Mononuclear cell (primary cell): ENCODE data around the gene DAPK1. TPM values are rescaled to one million over a fixed set of nuclear protein-coding genes. Genes with fewer than 3 reads are reported as not detected.

ENCODE experiments used
- H3K27me3 ChIP-seq: 2 replicates; pipeline ENCODE4 v1.6.0; 2011; ENCODE audit warnings: low read length, control low read depth; ENCODE audit not compliant: insufficient read depth
- H3K4me1 ChIP-seq: 2 replicates; pipeline ENCODE4 v1.5.1; 2011; ENCODE audit warnings: mild to moderate bottlenecking, low read length, control low read depth; ENCODE audit not compliant: insufficient read depth
- H3K4me3 ChIP-seq: 2 replicates; pipeline ENCODE4 v1.5.1; 2011; ENCODE audit warnings: mild to moderate bottlenecking, low read length, moderate library complexity
- H3K9me3 ChIP-seq: 2 replicates; pipeline ENCODE4 v1.5.1; 2011; ENCODE audit warnings: low read depth, mild to moderate bottlenecking, control low read depth, low read length
- total RNA-seq: library from RNA; depleted of rRNA; stranded (reverse); fragments of >200 nt; gene quantifications from one replicate; pipeline ENCODE4 v1.2.3, GENCODE V29; 2012

DAPK1 gene
- total RNA-seq, 1 donor: 21.8 TPM

- Histone ChIP-seq H3K9me3 (no peaks in the 10 kb centered on the region), H3K4me3 (no peak overlapping the region), H3K4me1 (peaks cover 37% of the 10 kb centered on the region), H3K27me3 (no peaks in the 10 kb centered on the region)
Measured at GRCh38 chr9:87708986-87709728, 211.5 kb downstream of the DAPK1 start.

DNA sequence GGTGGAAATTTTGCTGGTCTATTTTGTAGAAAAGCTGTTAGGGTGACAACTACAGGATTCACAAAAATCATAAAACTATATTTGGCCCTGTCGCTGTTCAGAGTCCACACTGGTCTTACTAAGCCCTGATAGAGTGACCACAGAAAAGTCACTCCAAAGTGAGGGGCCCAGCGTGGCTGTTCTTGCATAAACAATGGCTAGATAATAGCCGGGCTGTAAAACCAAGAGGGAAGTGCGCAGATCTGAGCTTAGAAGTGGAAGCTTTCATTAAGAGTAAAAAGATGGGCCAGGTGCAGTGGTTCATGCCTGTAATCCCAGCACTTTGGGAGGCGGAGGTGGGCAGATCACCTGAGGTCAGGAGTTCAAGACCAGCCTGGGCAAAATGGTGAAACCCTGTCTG is 212.8 kb downstream of the DAPK1 start:
- Histone ChIP-seq H3K4me1 (peaks cover 42% of the 10 kb centered on the region), H3K27me3 (no peaks in the 10 kb centered on the region), H3K4me3 (no peak overlapping the region), H3K9me3 (no peaks in the 10 kb centered on the region)

- no peaks in the 10 kb centered on the region for H3K27me3 ChIP-seq
- no peaks in the 10 kb centered on the region for H3K9me3 ChIP-seq
- no peak overlapping the region for H3K4me3 ChIP-seq
- H3K4me1 ChIP-seq: peaks cover 42% of the 10 kb centered on the region
Measured at GRCh38 chr9:87711857-87712800, 214.5 kb downstream of the DAPK1 start.

DNA sequence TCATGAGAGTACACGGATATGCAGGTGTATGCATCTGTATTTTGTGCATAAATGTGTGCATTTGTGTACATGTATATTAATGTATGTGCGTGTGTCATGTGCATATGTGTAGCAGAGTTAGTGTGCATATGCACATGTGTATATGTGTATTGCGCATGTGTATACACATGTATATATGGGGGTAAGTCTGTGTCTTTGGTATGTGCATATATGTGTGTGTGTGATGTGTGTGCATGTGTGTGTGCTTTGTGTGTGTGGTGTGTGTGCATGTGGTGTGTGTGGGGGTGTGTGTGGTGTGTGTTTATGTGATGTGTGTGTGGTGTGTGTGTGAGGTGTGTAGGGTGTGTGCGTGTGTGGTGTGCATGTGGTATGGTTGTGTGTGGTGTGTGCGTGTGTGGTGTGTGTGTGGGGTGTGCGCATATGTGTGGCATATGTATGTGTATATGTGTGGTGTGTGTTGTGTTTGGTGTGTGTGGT is 215.2 kb downstream of the DAPK1 start:
- Histone ChIP-seq H3K9me3 (no peaks in the 10 kb centered on the region), H3K4me1 (peaks cover 40% of the 10 kb centered on the region), H3K4me3 (no peak overlapping the region), H3K27me3 (no peaks in the 10 kb centered on the region)

GRCh38 chr9:87713278-87713987 is 215.8 kb downstream of the DAPK1 start:
- Histone ChIP-seq H3K4me3 (no peak overlapping the region), H3K4me1 (peaks cover 36% of the 10 kb centered on the region), H3K27me3 (no peaks in the 10 kb centered on the region), H3K9me3 (no peaks in the 10 kb centered on the region)

- Histone ChIP-seq H3K4me1 (peaks cover 31% of the 10 kb centered on the region), H3K27me3 (no peaks in the 10 kb centered on the region), H3K4me3 (no peak overlapping the region), H3K9me3 (no peaks in the 10 kb centered on the region)
Measured at GRCh38 chr9:87713988-87714330, 216.3 kb downstream of the DAPK1 start.

- Histone ChIP-seq H3K27me3 (no peaks in the 10 kb centered on the region), H3K9me3 (no peaks in the 10 kb centered on the region), H3K4me3 (no peak overlapping the region), H3K4me1 (peaks cover 22% of the 10 kb centered on the region)
Measured at GRCh38 chr9:87714819-87715218, 217.2 kb downstream of the DAPK1 start.

DNA sequence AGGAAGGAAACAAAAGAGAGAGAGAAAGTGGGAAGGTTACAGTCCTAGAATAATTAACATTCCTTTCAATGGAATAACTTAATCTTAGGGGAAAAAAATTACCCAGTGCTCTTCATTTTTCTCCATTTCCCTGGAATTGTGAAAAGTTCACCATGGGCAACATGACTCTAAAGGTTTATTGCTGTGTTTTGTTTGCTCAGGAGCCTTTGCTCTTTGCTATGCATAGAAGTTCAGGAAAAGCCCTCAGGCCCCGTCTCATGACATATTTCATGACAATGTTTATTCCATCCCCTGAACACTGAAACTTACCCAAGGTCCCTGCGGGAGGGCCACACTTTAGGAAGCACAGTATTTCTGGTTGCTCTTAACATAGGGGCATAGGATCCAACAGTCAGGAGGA is 218.5 kb downstream of the DAPK1 start:
- Histone ChIP-seq H3K4me1 (peaks cover 18% of the 10 kb centered on the region), H3K9me3 (no peaks in the 10 kb centered on the region)

DNA sequence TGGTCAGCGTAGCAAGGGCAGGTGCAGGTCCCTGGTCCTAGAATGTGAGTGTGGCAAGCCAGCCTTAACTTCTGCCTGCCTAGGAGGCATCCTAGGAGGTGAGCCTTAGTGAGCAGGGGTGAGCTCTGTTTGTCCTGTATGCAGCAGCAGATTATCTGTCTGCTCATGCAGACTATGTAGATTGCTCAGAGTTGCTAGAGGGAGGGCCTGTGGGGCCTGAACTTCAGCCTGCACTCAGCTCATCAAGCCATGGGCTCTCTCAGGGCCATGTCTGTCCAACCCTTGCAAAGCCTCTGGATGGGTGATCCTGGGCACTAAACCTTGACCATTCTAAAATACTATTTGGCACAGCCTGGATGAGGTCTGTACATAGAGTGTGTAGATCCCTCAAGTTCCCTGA is 219.8 kb downstream of the DAPK1 start:
- no peak overlapping the region for H3K4me3 ChIP-seq
- no peaks in the 10 kb centered on the region for H3K9me3 ChIP-seq
- no peaks in the 10 kb centered on the region for H3K27me3 ChIP-seq
- H3K4me1 ChIP-seq: peaks cover 25% of the 10 kb centered on the region

More for the DNA sequence above, 218.5 kb downstream of the DAPK1 start:
- Histone ChIP-seq H3K4me3 (no peak overlapping the region), H3K27me3 (no peaks in the 10 kb centered on the region)

DNA sequence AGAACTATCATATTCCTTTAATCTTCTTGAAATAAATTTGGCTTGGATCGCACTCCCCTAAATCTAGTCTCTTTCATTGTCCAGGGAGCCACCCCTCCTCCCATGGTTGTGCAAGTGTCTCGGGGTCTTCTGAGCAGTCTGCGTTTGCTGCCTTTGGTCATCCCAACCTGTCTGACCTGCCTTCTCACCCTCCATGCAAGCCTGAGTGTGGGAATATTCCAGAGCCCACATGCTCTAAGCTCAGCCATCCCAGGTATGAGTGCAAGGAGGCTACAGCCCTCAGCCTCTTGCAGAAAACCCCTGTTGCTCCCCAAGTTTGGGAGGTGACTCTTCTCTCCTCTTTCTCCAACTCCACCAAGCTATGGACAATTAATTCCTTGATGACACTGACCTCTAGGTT is 220.6 kb downstream of the DAPK1 start:
- Histone ChIP-seq H3K9me3 (no peaks in the 10 kb centered on the region), H3K27me3 (no peaks in the 10 kb centered on the region), H3K4me1 (peaks cover 29% of the 10 kb centered on the region), H3K4me3 (no peak overlapping the region)

GRCh38 chr9:87718852-87719612 is 221.4 kb downstream of the DAPK1 start:
- Histone ChIP-seq H3K4me3 (no peak overlapping the region), H3K4me1 (peaks cover 22% of the 10 kb centered on the region), H3K9me3 (no peaks in the 10 kb centered on the region), H3K27me3 (no peaks in the 10 kb centered on the region)

GRCh38 chr9:87720173-87720572 is 222.5 kb downstream of the DAPK1 start:
- H3K9me3 ChIP-seq: no peaks in the 10 kb centered on the region
- H3K4me1 ChIP-seq: peaks cover 15% of the 10 kb centered on the region
- H3K27me3 ChIP-seq: peaks cover under 1% of the 10 kb centered on the region
- no peak overlapping the region for H3K4me3 ChIP-seq

- Histone ChIP-seq H3K4me3 (no peak overlapping the region), H3K27me3 (peaks cover 13% of the 10 kb centered on the region), H3K9me3 (no peaks in the 10 kb centered on the region), H3K4me1 (peaks cover 31% of the 10 kb centered on the region)
Measured at GRCh38 chr9:87722393-87723088, 224.9 kb downstream of the DAPK1 start.

GRCh38 chr9:87725356-87725899 is 227.8 kb downstream of the DAPK1 start:
- H3K27me3 ChIP-seq: peaks cover 13% of the 10 kb centered on the region
- peaks cover 31% of the 10 kb centered on the region for H3K4me1 ChIP-seq
- H3K9me3 ChIP-seq: no peaks in the 10 kb centered on the region
- H3K4me3 ChIP-seq: no peak overlapping the region
